ENCODE measurements around the gene DOK4.

DOK4 gene

DNA sequence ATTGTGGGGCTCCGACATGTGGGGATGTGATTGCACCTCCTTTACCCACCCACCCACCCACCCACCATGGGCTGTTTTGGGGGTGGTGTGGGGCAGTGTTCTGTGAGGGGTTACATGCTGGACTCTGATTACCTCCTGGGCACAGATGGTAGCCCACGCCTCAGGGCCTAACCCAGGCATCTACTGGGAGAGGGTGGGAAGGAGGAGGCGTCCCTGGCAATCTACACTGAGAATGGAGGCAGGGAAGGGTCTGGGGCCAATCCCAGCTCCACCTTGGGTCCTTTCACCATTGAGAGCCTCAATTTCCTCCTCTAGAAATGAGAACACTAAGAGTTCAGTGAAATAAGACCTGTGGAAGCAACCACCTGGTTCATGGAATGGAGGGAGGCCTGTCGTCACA is 11.7 kb upstream of the DOK4 start:
- no peak overlapping the region for H3K9ac ChIP-seq (ENCODE audit: insufficient read length)
- TF ChIP-seq FOXP2 (optimal IDR thresholded peaks at IDR 0.05; ENCODE audit: control extremely low read depth, extremely low read length, insufficient read depth): no peak
- no peak for TF ChIP-seq POLR2AphosphoS5 (IDR thresholded peaks at IDR 0.05; ENCODE audit: borderline replicate concordance, low read depth, low read length)
- no peak for TF ChIP-seq EZH2 (IDR thresholded peaks at IDR 0.05)

GRCh38 chr16:57497121-57497520 is 10.8 kb upstream of the DOK4 start:
- Histone ChIP-seq H3K9me3 (ENCODE audit: low read depth, low read length) (no peaks in the 10 kb centered on the region), H3K4me3 (no peak overlapping the region), H3K27ac (no peak overlapping the region), H3K9ac (ENCODE audit: insufficient read length) (no peak overlapping the region), H3K36me3 (ENCODE audit: insufficient read depth, low read length) (no peaks in the 10 kb centered on the region)
- TF ChIP-seq FOXP2 (optimal IDR thresholded peaks at IDR 0.05; ENCODE audit: control extremely low read depth, extremely low read length, insufficient read depth) (no peak), EZH2 (IDR thresholded peaks at IDR 0.05) (no peak), POLR2AphosphoS5 (IDR thresholded peaks at IDR 0.05; ENCODE audit: borderline replicate concordance, low read depth, low read length) (no peak)
- no peak for DNase-seq (ENCODE audit: low read depth, low spot score)

More for the DNA sequence above, 11.7 kb upstream of the DOK4 start:
- no peak for DNase-seq (ENCODE audit: low read depth, low spot score)
- Histone ChIP-seq H3K27ac (no peak overlapping the region), H3K4me3 (no peak overlapping the region), H3K9me3 (ENCODE audit: low read depth, low read length) (no peaks in the 10 kb centered on the region), H3K36me3 (ENCODE audit: insufficient read depth, low read length) (no peaks in the 10 kb centered on the region)

DNA sequence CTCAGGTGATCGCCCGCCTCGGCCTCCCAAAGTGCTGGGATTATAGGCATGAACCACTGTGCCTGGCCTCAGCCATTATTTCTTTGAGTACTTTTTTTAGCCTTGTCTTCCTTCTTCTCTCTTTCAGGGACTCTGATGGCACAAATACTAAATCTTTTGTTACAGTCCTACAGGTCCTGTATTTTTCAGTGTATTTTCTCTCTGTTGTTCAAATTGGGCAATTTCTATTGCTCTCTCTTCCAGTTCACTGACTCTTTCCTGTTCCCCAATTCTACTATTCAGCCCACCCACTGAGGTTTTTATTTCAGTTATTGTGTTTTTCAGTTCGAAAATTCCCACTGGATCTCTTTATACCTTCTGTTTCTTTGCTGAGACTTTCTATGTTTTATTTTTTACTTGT is 7.5 kb upstream of the DOK4 start:
- no peaks in the 10 kb centered on the region for H3K36me3 ChIP-seq (ENCODE audit: insufficient read depth, low read length)
- no peaks in the 10 kb centered on the region for H3K9me3 ChIP-seq (ENCODE audit: low read depth, low read length)
- TF ChIP-seq POLR2AphosphoS5 (IDR thresholded peaks at IDR 0.05; ENCODE audit: borderline replicate concordance, low read depth, low read length): no peak
- no peak for TF ChIP-seq EZH2 (IDR thresholded peaks at IDR 0.05)
- no peak for TF ChIP-seq FOXP2 (optimal IDR thresholded peaks at IDR 0.05; ENCODE audit: control extremely low read depth, extremely low read length, insufficient read depth)
- no peak overlapping the region for H3K4me3 ChIP-seq
- no peak for DNase-seq (ENCODE audit: low read depth, low spot score)
- no peak overlapping the region for H3K9ac ChIP-seq (ENCODE audit: insufficient read length)
- H3K27ac ChIP-seq: no peak overlapping the region

DNA sequence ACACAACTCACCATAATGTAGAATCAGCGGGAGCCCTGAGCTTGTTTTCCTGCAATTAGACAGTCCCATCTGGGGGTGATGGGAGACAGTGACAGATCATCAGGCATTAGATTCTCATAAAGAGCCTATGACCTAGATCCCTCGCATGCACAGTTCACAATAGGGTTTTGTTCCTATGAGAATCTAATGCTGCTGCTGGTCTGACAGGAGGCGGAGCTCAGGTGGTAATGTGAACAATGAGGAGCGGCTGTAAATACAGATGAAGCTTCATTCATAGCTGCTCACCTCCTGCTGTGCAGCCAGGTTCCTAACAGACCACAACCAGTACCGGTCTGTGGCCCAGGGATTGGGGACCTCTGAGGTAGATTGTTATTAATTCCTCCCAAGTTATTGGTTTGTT is 2.9 kb upstream of the DOK4 start:
- H3K4me3 ChIP-seq: no peak overlapping the region

DNA sequence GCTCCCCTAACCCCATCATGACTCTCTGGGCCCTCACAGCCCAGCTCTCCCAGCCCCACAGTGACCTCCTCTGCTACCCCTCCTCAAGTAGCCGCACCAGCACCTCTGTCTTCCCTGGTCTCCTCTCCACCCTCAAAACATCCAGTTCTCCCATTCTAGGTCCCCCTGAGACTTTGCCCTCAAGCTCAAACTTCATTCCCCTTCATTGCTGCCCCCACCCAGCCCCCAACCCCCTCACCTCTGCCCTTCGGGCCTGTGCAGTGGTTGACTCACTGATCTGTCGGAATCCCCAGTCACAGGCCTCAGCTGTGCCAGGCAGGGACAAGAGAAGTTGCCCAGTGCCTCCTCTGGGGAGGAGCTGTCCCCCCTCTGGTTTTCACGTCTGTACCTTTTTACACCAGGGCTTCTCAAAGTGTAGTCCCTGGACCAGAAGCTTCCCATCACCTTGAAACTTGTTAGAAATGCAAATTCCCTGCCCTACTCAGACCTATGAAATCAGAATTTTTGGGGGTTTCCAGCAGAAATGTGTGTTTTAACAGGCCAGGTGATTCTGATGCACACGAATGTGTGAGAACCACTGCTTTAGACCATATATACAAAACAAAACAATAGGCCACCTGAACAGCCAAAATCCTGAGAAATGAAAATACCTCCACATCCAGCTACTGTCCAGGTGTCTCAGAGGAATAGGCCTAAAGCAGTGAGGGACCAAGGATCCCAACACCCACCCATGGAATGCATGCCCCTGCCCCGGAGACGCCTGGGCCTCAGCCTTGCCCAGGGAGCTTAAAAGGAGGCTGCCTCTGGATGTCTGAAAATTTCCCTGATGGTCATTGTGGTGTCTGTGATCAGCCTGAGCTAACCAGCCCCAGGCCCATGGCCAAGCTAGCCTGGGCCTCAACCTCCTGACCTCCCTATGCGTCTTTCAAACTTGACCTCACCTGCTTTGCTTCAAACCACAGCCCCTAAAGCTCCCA is 853 bp upstream of the DOK4 start:
- no peak for TF ChIP-seq EZH2 (IDR thresholded peaks at IDR 0.05)
- TF ChIP-seq POLR2AphosphoS5 (IDR thresholded peaks at IDR 0.05; ENCODE audit: borderline replicate concordance, low read depth, low read length): no peak
- no peak for TF ChIP-seq FOXP2 (optimal IDR thresholded peaks at IDR 0.05; ENCODE audit: control extremely low read depth, extremely low read length, insufficient read depth)
- Histone ChIP-seq H3K27ac (no peak overlapping the region), H3K9ac (ENCODE audit: insufficient read length) (no peak overlapping the region), H3K36me3 (ENCODE audit: insufficient read depth, low read length) (no peaks in the 10 kb centered on the region), H3K4me3 (peak overlapping the region; percentile 58), H3K9me3 (ENCODE audit: low read depth, low read length) (no peaks in the 10 kb centered on the region)
- no peak for DNase-seq (ENCODE audit: low read depth, low spot score)

More for the DNA sequence above, 2.9 kb upstream of the DOK4 start:
- TF ChIP-seq EZH2 (IDR thresholded peaks at IDR 0.05) (no peak), POLR2AphosphoS5 (IDR thresholded peaks at IDR 0.05; ENCODE audit: borderline replicate concordance, low read depth, low read length) (no peak), FOXP2 (optimal IDR thresholded peaks at IDR 0.05; ENCODE audit: control extremely low read depth, extremely low read length, insufficient read depth) (no peak)
- Histone ChIP-seq H3K36me3 (ENCODE audit: insufficient read depth, low read length) (no peaks in the 10 kb centered on the region), H3K9ac (ENCODE audit: insufficient read length) (no peak overlapping the region), H3K27ac (no peak overlapping the region), H3K9me3 (ENCODE audit: low read depth, low read length) (no peaks in the 10 kb centered on the region)
- no peak for DNase-seq (ENCODE audit: low read depth, low spot score)

DNA sequence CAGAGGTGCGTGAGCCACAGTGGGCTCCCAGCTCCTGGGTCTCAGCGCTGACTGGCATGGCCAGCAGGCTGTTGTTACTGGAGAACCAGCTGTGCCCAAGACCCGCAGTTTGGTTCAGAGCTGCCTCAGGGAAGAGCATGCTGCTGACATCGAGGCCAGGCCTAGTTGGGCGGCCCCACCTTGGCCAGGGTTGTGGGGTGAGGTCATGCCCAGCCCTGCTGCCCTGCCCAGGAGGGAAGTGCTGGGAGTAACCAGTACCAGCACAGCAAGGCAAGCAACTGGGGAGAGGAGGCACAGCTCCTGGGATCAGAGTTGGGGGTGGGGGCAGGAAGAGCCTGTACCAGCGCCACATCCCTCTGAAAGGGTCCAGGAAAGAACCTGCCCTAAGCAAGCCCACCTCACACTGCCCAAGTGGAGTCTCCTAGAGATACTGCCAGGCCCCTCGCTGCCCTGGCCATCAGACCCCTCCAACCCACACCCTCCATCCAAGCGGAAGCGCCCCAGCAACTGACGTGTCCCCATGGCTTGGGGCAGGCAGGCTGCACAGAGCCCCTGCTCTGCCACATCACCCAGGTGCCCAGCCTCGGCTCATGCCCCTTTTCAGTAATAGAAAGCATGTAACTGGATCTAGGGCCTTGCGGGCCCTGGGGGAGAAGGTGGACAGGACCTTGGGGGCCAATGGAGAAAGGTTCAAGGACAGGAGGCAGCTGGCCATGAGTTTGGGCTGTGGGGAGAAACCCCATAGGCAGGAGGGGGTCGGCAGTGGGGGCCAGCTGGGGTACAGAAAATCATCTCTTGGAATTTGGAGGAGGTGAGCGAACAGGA is 990 bp downstream of the DOK4 start:
- H3K9ac ChIP-seq (ENCODE audit: insufficient read length): no peak overlapping the region
- H3K4me3 ChIP-seq: peak overlapping the region; percentile 73
- no peak overlapping the region for H3K27ac ChIP-seq
- no peaks in the 10 kb centered on the region for H3K9me3 ChIP-seq (ENCODE audit: low read depth, low read length)
- no peak for TF ChIP-seq POLR2AphosphoS5 (IDR thresholded peaks at IDR 0.05; ENCODE audit: borderline replicate concordance, low read depth, low read length)
- TF ChIP-seq EZH2 (IDR thresholded peaks at IDR 0.05): no peak
- TF ChIP-seq FOXP2 (optimal IDR thresholded peaks at IDR 0.05; ENCODE audit: control extremely low read depth, extremely low read length, insufficient read depth): no peak
- no peak for DNase-seq (ENCODE audit: low read depth, low spot score)
- no peaks in the 10 kb centered on the region for H3K36me3 ChIP-seq (ENCODE audit: insufficient read depth, low read length)

- H3K27ac ChIP-seq: no peak overlapping the region
- no peaks in the 10 kb centered on the region for H3K9me3 ChIP-seq (ENCODE audit: low read depth, low read length)
- no peak overlapping the region for H3K4me3 ChIP-seq
- H3K9ac ChIP-seq (ENCODE audit: insufficient read length): no peak overlapping the region
- H3K36me3 ChIP-seq (ENCODE audit: insufficient read depth, low read length): no peaks in the 10 kb centered on the region
- TF ChIP-seq POLR2AphosphoS5 (IDR thresholded peaks at IDR 0.05; ENCODE audit: borderline replicate concordance, low read depth, low read length) (no peak), EZH2 (IDR thresholded peaks at IDR 0.05) (no peak), FOXP2 (optimal IDR thresholded peaks at IDR 0.05; ENCODE audit: control extremely low read depth, extremely low read length, insufficient read depth) (no peak)
- DNase-seq (ENCODE audit: low read depth, low spot score): no peak
Observed at GRCh38 chr16:57484515-57485005, 1.7 kb downstream of the DOK4 start.
